GM18861 (cell line): ENCODE results near the gene GPR85.
"Not testable (repeated sequence)": the region's sequence is repeated elsewhere in the genome, so short reads cannot be mapped to it uniquely, and the experiment has no call there.

Source experiments
- ATAC-seq: cut with Tn5 transposase; IDR thresholded peaks from one replicate; pipeline ENCODE4 v1.9.1; 2021; ENCODE audit not compliant: unreplicated experiment

Gene GPR85

GRCh38 chr7:113086431-113086888, at the start of gene GPR85:
Gene GPR85 (minus strand): TSS chr7:113086827. CDS start chr7:113084721, 2,106 bp downstream.
- ATAC-seq = peak; percentile 80

- ATAC-seq = no peak
Observed at GRCh38 chr7:113134025-113134424, 47.4 kb upstream of the GPR85 start.

- ATAC-seq = no peak
Observed at GRCh38 chr7:113131367-113131766, 44.7 kb upstream of the GPR85 start.

- no peak for ATAC-seq
Observed at GRCh38 chr7:113128031-113128430, 41.4 kb upstream of the GPR85 start.

GRCh38 chr7:113125728-113126127, 39.1 kb upstream of the GPR85 start:
- ATAC-seq = no peak

DNA sequence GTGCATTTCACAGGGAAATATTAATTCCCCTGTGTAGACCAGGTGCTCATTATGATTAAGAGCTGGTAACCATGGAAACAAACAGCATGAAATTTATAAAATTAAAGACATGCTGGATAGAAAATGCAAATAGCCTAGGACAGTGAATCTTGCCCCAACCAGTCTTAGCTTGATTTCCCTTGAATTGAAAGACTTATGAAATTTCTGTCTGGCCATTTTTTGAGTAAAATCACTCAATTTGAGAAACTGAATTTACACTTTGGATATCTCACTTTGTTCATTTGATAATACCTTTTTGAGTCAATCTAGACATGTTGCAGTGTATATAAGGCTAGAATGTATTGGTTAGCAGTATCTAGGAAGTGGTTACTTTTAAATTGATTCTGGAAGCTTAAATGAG, 36.1 kb upstream of the GPR85 start:
- ATAC-seq = no peak

DNA sequence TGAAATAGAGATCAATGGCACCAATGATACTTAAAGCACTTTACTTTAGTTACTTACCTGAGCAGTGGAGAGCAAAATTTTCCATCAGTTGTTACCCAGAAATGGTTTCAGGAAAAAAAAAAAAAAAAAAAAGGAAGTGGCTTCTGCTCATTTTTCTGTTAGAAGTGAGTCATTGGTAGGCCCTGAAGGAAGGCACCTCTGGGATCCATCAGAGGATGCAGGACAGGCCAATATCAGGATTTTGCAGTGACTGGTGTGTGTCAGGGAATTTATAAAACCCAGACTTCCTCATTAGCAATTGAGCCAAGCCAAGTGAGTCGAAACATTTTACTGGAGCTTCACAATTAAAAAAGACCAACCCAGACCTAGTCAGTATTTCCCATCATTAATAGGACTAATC, 34.0 kb upstream of the GPR85 start:
- no peak for ATAC-seq

GRCh38 chr7:113119429-113119828, 32.8 kb upstream of the GPR85 start:
- no peak for ATAC-seq

DNA sequence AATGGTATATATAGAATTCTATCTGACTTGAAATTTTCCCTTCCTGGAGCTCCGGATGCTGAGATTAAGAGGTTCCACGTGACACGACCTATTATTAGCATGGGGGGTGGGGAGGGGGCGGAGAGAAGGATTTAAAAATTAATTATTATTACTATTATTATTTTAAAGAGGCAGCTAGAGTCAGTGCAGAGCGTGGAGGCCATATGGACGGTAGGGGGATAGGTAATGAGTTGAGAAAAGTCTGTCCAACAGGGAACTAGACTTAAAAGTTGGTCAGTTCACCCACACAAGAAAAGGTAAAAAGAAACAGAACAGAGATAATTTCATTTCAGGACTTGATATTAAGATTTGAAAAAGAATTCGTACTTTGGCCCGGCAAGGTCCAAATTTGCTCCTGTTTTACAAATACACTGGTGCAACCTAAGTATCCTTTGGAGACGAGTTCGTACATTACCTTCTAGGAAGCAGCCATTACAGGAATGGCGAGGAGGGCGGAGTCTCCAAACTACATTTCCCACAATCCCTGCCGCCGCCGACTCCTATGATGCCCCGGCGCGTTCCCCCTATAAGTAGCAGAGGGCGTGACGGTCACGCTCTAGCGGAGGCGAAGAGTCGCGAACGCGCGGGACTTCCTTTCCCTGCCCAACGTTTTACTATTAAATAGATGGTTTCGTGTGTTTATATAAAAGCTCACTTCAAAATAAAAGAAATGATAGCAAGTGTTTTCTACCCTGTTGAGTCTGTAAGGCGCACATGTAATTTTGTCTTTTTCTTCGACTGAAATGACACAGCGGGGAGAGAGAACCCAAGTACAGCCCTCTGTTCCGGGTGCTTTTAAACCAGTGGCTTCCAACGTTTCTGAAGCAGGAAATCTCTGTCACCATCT, 31.7 kb upstream of the GPR85 start, which contains the start of gene SMIM30:
Gene SMIM30 (minus strand): TSS at position 481 of the 886 bp plus-strand sequence. CDS start 976 bp downstream, outside the sequence.
- peak; percentile 91 for ATAC-seq

GRCh38 chr7:113117374-113117774, 30.7 kb upstream of the GPR85 start:
- not testable (repeated sequence) for ATAC-seq

GRCh38 chr7:113113912-113114311, 27.3 kb upstream of the GPR85 start:
- peak; percentile 46 for ATAC-seq

DNA sequence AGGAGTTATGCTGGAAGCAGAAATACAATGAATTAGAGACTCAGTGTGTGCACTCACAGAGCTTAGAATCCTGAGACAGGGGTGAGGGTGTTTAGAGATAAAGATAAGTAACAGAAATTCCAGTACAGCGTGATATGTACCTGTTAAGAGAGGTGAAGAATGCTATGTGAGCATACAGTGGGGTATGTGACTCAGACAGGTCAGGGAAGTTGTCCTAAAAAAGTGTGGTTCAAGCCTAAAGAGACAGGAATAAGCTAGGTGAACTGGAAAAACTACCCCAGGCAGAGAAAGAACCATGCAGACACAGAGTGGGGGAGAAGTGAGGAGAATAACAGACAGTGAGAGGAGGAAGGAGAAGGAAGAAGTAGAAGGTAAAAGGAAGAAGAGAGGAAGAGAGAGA, 23.1 kb upstream of the GPR85 start:
- ATAC-seq = no peak

DNA sequence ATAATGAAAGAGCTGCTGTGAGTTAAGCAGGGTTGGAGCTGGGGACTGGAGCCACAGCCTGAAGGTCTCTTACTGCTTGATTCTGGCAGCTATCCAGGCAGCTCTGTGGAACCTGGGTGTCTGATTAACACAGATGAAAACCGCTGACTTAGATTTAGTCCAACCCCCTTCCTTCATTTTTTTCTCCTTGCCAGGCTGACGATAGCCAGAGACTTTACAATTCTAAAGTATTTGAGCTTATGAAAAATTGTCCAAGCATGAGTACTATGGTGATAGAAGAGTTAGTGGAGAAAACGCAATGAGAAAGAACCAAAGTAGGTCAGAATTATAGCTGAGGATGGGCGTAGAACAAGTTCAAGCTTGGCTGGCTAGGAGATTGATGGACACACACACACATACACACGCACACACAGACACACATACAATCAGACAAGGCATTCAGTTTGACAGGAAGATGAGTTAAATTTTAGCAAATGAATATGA, 13.5 kb upstream of the GPR85 start:
- ATAC-seq = no peak

- ATAC-seq = no peak
Observed at GRCh38 chr7:113099284-113099919, 12.8 kb upstream of the GPR85 start.

GRCh38 chr7:113094517-113095249, 8.1 kb upstream of the GPR85 start:
- ATAC-seq = peak; percentile 60

GRCh38 chr7:113093561-113093960, 6.9 kb upstream of the GPR85 start:
- peak; percentile 45 for ATAC-seq

- ATAC-seq = no peak
Observed at GRCh38 chr7:113092762-113093161, 6.1 kb upstream of the GPR85 start.

DNA sequence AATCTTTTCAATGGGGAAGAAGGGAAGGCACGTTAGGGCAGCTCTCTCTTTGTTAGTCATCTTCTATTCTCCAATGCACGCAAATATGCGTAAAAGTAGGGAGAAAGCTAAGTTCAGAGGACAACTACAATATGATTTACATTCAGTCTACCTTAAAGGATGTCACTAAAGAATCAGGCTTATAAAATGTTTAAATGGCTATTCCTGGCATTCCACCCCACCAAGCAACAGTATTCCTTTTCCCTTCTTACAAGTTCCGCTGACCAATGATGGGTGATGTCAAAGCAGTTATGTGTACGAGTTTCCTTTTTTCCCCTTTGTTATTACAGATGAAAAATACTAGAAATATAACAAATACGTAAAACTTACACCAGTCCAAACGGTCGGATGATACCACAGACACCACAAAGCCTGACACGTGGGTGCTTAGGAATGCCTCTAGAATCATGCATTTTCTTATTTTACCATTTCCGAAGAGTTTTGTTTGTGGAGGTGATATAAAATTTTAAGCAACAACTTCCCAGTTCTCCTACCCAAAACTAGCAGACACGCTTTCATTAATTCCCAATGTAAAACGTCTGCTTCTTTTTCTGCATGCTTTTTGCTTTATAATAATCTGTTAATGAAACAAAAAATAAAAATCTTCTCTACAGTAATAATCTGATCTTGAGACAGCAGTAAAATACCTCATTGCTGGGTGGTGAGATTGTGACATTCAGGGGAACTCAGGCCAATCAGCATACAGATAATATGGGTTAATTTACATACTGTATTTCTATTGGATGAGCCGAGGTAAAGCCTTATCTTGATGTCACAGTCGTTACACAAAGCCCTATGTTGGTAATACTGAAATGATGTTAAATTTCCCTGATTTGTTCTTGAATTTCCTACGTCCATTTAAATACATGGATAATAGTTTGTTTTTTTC, 708 bp upstream of the GPR85 start:
- ATAC-seq = no peak

DNA sequence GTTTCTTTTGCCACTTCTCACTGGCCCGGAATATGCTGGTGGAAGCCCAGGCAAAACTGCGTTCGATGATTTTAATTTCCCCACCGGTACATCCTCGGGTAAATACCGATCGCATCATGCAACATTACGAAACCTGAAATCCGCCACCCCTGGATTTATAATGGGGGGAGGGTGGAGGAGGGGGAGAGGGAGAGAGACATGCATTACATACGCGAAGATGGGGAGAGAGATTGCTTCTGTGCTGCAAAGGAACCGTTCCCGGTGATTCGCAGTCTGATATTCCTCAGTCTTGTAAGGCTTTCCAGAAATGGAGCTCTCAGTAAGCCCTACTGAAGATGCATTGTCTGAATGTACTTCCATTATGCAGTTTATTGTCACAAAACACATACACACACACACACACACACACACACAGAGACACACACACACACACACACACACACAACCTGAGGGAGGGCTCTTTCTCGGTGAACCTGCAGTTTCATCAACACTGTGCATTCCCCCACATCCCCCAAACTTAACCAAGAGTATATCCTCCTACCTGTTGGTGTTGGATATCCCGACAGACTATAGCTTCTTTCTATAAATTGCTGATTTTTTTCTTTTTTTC, 741 bp downstream of the GPR85 start:
- ATAC-seq = no peak
